ENCODE measurements around the gene RPAP2. TPM values are rescaled to one million over a fixed set of nuclear protein-coding genes. Genes with fewer than 3 reads are reported as not detected.

Gene RPAP2
- total and polyA plus RNA-seq, 2 donors (not counting 3 experiments of a cell fraction or from before 2014, with no cell fraction given) = 4.3 to 24.9 TPM

- H3K4me3 ChIP-seq (replicated peaks in 1 of 3; ENCODE audit: insufficient read depth in 1 of 3, low read depth in 1 of 3, low read length in 3 of 3) = no peak overlapping the region
- no peak overlapping the region for H2AFZ ChIP-seq (ENCODE audit: low read depth, low read length)
- no peaks in the 10 kb centered on the region for H3K27me3 ChIP-seq (ENCODE audit: control insufficient read depth in 2 of 2, insufficient read depth in 2 of 2, low read length in 2 of 2)
- H3K9me3 ChIP-seq (replicated peaks; ENCODE audit: control insufficient read depth, insufficient read depth, low read length) = no peaks in the 10 kb centered on the region
- dilution Hi-C loops (cut with MboI; ENCODE audit: extremely low pct_ligation_motif_present, low sequenced_read_pairs) = no loop called here
- intact Hi-C loops (cut with micrococcal nuclease) = no loop called here
- ChIA-PET CTCF (interaction anchor here (1.1 kb wide), 1 partner anchor 351 kb away, joined by 3 read pairs; no protein-coding TSS in a partner anchor), POLR2A (no interaction called here)
- H3K9me1 ChIP-seq (replicated peaks; ENCODE audit: control insufficient read depth, extremely low read depth, insufficient read depth, low read length) = no peaks in the 10 kb centered on the region
- no peak for DNase-seq (ENCODE audit: low read depth, low spot score)
- FAIRE-seq = no peak
- H3K27ac ChIP-seq (ENCODE audit: insufficient read depth, low read depth, low read length) = no peak overlapping the region
- H3K9ac ChIP-seq (replicated peaks; ENCODE audit: extremely low read depth, insufficient read depth, low read length) = no peak overlapping the region
- no peaks in the 10 kb centered on the region for H3K4me1 ChIP-seq (ENCODE audit: control insufficient read depth, extremely low read depth, insufficient read depth, low read length)
- H3K36me3 ChIP-seq (ENCODE audit: control insufficient read depth in 2 of 2, extremely low read depth in 1 of 2, insufficient read depth in 2 of 2, low read length in 2 of 2) = no peaks in the 10 kb centered on the region
- no peak overlapping the region for H3K4me2 ChIP-seq (ENCODE audit: insufficient read depth, low read length)
- no peaks in the 10 kb centered on the region for H4K20me1 ChIP-seq (replicated peaks; ENCODE audit: control insufficient read depth, extremely low read depth, insufficient read depth, low read length)
- no TSS peak for BruUV-seq (replicated peaks)
- TF ChIP-seq POLR2AphosphoS5 (IDR thresholded peaks at IDR 0.05; ENCODE audit: insufficient read depth, low read depth, low read length) (no peak), MYC (IDR thresholded peaks at IDR 0.05; ENCODE audit: low read depth, low read length) (no peak), FOS (IDR thresholded peaks at IDR 0.05; ENCODE audit: borderline replicate concordance, insufficient read depth, low read length) (no peak), GATA2 (IDR thresholded peaks at IDR 0.05; ENCODE audit: insufficient read depth, insufficient read length, low read depth, low read length) (no peak), EZH2 (IDR thresholded peaks at IDR 0.05; ENCODE audit: borderline replicate concordance, low read depth, low read length, severe bottlenecking) (no peak), JUN (IDR thresholded peaks at IDR 0.05; ENCODE audit: borderline replicate concordance, insufficient read depth, insufficient read length, low read depth) (no peak), POLR2A (IDR thresholded peaks at IDR 0.05; ENCODE audit: low read depth, low read length) (no peak)
- TF ChIP-seq, protein P1, sequence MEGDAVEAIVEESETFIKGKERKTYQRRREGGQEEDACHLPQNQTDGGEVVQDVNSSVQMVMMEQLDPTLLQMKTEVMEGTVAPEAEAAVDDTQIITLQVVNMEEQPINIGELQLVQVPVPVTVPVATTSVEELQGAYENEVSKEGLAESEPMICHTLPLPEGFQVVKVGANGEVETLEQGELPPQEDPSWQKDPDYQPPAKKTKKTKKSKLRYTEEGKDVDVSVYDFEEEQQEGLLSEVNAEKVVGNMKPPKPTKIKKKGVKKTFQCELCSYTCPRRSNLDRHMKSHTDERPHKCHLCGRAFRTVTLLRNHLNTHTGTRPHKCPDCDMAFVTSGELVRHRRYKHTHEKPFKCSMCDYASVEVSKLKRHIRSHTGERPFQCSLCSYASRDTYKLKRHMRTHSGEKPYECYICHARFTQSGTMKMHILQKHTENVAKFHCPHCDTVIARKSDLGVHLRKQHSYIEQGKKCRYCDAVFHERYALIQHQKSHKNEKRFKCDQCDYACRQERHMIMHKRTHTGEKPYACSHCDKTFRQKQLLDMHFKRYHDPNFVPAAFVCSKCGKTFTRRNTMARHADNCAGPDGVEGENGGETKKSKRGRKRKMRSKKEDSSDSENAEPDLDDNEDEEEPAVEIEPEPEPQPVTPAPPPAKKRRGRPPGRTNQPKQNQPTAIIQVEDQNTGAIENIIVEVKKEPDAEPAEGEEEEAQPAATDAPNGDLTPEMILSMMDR (IDR thresholded peaks at IDR 0.05; ENCODE audit: extremely low read depth in 1 of 2, insufficient read depth in 1 of 2, low read depth in 1 of 2, low read length in 2 of 2) = no peak
- TF ChIP-seq, protein P2, sequence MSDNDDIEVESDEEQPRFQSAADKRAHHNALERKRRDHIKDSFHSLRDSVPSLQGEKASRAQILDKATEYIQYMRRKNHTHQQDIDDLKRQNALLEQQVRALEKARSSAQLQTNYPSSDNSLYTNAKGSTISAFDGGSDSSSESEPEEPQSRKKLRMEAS (IDR thresholded peaks at IDR 0.05; ENCODE audit: insufficient read depth, insufficient read length) = no peak
- H3K79me2 ChIP-seq (ENCODE audit: control insufficient read depth, insufficient read depth, low read length) = no peaks in the 10 kb centered on the region
Measured at GRCh38 chr1:92398519-92398918, 99.7 kb downstream of the RPAP2 start.

All from endothelial cell of umbilical vein (primary cell).